ENCODE measurements around the gene ZNF688. TPM values are rescaled to one million over a fixed set of nuclear protein-coding genes. Genes with fewer than 3 reads are reported as not detected.

The ZNF688 gene
- total and polyA plus RNA-seq, 2 of the 13 experiments (the other 11 are each of a cell fraction or from before 2014, with no cell fraction given): 2.4 to 5.4 TPM

DNA sequence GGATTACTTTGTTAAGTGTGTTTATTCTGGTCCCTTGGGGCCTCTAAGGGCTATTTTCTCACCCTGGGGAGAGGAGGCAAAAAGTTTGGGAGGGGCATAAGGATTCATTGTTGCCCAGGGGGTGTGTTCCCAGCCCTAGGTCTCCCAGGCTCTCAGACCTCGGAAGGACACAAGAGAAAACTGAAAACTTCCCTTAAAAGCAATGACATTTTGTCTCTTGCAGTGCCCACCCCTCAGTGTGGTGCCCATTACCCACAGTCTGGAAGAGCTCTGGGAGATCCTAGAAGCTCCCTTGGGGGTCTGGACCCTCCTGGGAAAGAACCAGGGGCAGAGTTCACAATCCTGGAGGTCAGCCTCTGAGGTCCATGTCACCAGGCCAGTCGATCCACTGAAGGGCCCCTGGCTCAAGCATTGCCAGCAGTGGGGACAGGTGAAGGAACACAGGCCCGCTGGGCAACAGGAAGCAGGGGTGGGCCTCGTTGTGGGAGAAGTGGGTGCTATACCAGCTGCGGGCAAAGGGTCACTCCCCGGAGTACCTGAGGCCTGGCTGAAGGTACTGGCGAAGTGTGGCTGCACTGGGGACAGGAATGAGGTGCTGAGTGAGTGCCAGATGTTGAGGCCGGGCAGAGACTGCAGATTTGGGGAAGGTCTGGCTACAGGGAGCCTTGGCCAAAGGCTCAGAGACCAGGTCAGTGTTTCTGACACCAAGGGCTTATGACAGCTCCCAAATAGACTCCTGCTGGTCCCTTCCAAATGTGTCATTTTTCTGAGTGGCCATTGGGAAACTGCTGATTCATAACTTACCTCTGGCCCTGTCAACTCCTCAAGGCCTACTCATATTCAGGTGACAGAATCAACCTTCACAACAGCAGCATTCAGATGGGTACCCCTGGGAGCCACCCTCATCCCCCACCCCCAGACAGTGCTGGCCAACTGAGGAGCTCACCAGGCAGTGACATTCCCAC, 32.2 kb downstream of the ZNF688 start (continued):
- TF ChIP-seq JUNB (CRISPR knock-in tag; IDR thresholded peaks at IDR 0.05; ENCODE audit: borderline replicate concordance): no peak
- no peak for TF ChIP-seq MAZ (IDR thresholded peaks at IDR 0.05; ENCODE audit: borderline replicate concordance, low read depth, low read length)
- TF ChIP-seq MAZ (CRISPR knock-in tag; IDR thresholded peaks at IDR 0.05; ENCODE audit: low read depth): 0 out of 2 replicates have a peak, but pooled peaks have one; percentile 30
- no peak for TF ChIP-seq KAT2B (IDR thresholded peaks at IDR 0.05; ENCODE audit: borderline replicate concordance, low read depth, low read length)
- no peak for TF ChIP-seq FOXA1 (IDR thresholded peaks at IDR 0.05)
- no peak for TF ChIP-seq FOXA1 (CRISPR knock-in tag; IDR thresholded peaks at IDR 0.05)
- TF ChIP-seq RBM22 (optimal IDR thresholded peaks at IDR 0.05; ENCODE audit: low read length): peak; percentile 24
- TF ChIP-seq, protein P1, sequence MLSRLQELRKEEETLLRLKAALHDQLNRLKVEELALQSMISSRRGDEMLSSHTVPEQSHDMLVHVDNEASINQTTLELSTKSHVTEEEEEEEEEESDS (CRISPR knock-in tag; IDR thresholded peaks at IDR 0.05; ENCODE audit: borderline replicate concordance): no peak
- 0 out of 2 replicates have a peak, but pooled peaks have one; percentile 20 for TF ChIP-seq MEIS1 (CRISPR knock-in tag; IDR thresholded peaks at IDR 0.05; ENCODE audit: borderline replicate concordance)
- TF ChIP-seq NFIB (CRISPR knock-in tag; IDR thresholded peaks at IDR 0.05; ENCODE audit: borderline replicate concordance): no peak
- TF ChIP-seq, protein P2, sequence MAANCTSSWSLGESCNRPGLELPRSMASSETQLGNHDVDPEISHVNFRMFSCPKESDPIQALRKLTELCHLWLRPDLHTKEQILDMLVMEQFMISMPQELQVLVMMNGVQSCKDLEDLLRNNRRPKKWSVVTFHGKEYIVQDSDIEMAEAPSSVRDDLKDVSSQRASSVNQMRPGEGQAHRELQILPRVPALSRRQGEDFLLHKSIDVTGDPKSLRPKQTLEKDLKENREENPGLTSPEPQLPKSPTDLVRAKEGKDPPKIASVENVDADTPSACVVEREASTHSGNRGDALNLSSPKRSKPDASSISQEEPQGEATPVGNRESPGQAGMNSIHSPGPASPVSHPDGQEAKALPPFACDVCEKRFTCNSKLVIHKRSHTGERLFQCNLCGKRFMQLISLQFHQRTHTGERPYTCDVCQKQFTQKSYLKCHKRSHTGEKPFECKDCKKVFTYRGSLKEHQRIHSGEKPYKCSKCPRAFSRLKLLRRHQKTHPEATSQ (CRISPR knock-in tag; IDR thresholded peaks at IDR 0.05; ENCODE audit: borderline replicate concordance): 0 out of 2 replicates have a peak, but pooled peaks have one; percentile 52
- TF ChIP-seq RBFOX2 (IDR thresholded peaks at IDR 0.05; ENCODE audit: low read depth, low read length): 0 out of 2 replicates have a peak, but pooled peaks have one; percentile 40
- TF ChIP-seq, protein P3, sequence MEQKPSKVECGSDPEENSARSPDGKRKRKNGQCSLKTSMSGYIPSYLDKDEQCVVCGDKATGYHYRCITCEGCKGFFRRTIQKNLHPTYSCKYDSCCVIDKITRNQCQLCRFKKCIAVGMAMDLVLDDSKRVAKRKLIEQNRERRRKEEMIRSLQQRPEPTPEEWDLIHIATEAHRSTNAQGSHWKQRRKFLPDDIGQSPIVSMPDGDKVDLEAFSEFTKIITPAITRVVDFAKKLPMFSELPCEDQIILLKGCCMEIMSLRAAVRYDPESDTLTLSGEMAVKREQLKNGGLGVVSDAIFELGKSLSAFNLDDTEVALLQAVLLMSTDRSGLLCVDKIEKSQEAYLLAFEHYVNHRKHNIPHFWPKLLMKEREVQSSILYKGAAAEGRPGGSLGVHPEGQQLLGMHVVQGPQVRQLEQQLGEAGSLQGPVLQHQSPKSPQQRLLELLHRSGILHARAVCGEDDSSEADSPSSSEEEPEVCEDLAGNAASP (CRISPR knock-in tag; IDR thresholded peaks at IDR 0.05; ENCODE audit: borderline replicate concordance): no peak
- TF ChIP-seq FOXA3 (CRISPR knock-in tag; IDR thresholded peaks at IDR 0.05): no peak
- TF ChIP-seq, protein P4, sequence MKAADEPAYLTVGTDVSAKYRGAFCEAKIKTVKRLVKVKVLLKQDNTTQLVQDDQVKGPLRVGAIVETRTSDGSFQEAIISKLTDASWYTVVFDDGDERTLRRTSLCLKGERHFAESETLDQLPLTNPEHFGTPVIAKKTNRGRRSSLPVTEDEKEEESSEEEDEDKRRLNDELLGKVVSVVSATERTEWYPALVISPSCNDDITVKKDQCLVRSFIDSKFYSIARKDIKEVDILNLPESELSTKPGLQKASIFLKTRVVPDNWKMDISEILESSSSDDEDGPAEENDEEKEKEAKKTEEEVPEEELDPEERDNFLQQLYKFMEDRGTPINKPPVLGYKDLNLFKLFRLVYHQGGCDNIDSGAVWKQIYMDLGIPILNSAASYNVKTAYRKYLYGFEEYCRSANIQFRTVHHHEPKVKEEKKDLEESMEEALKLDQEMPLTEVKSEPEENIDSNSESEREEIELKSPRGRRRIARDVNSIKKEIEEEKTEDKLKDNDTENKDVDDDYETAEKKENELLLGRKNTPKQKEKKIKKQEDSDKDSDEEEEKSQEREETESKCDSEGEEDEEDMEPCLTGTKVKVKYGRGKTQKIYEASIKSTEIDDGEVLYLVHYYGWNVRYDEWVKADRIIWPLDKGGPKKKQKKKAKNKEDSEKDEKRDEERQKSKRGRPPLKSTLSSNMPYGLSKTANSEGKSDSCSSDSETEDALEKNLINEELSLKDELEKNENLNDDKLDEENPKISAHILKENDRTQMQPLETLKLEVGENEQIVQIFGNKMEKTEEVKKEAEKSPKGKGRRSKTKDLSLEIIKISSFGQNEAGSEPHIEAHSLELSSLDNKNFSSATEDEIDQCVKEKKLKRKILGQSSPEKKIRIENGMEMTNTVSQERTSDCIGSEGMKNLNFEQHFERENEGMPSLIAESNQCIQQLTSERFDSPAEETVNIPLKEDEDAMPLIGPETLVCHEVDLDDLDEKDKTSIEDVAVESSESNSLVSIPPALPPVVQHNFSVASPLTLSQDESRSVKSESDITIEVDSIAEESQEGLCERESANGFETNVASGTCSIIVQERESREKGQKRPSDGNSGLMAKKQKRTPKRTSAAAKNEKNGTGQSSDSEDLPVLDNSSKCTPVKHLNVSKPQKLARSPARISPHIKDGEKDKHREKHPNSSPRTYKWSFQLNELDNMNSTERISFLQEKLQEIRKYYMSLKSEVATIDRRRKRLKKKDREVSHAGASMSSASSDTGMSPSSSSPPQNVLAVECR (CRISPR knock-in tag; IDR thresholded peaks at IDR 0.05; ENCODE audit: borderline replicate concordance): peak; percentile 29; the same call in 1 of the 2 replicates
- TF ChIP-seq, protein P5, sequence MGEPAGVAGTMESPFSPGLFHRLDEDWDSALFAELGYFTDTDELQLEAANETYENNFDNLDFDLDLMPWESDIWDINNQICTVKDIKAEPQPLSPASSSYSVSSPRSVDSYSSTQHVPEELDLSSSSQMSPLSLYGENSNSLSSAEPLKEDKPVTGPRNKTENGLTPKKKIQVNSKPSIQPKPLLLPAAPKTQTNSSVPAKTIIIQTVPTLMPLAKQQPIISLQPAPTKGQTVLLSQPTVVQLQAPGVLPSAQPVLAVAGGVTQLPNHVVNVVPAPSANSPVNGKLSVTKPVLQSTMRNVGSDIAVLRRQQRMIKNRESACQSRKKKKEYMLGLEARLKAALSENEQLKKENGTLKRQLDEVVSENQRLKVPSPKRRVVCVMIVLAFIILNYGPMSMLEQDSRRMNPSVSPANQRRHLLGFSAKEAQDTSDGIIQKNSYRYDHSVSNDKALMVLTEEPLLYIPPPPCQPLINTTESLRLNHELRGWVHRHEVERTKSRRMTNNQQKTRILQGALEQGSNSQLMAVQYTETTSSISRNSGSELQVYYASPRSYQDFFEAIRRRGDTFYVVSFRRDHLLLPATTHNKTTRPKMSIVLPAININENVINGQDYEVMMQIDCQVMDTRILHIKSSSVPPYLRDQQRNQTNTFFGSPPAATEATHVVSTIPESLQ (CRISPR knock-in tag; conservative IDR thresholded peaks at IDR 0.05): no peak
- no peak for TF ChIP-seq ZFP82 (CRISPR knock-in tag; IDR thresholded peaks at IDR 0.05; ENCODE audit: borderline replicate concordance)
- TF ChIP-seq ZNF264 (CRISPR knock-in tag; IDR thresholded peaks at IDR 0.05): no peak

Measured in HepG2 (cell line).